GM18909 (cell line): ENCODE measurements around the gene CCNL1.
A peak's percentile ranks its signal among the peaks of the same experiment; 100 is the strongest.
"Not testable (repeated sequence)": the region's sequence is repeated elsewhere in the genome, so short reads cannot be mapped to it uniquely, and the experiment has no call there.

Experiments used
- ATAC-seq: cut with Tn5 transposase; IDR thresholded peaks from one replicate; pipeline ENCODE4 v1.9.1; 2021; ENCODE audit warnings: mild to moderate bottlenecking; ENCODE audit not compliant: unreplicated experiment, poor library complexity

CCNL1 gene

GRCh38 chr3:157173343-157173742 is 13.4 kb upstream of the CCNL1 start:
- not testable (repeated sequence) for ATAC-seq

- no peak for ATAC-seq
These were observed 12.8 kb upstream of the CCNL1 start for GRCh38 chr3:157172746-157173145.

- ATAC-seq, result no peak
These were observed 10.9 kb upstream of the CCNL1 start for GRCh38 chr3:157170861-157171260.

- no peak for ATAC-seq
These were observed 7.6 kb upstream of the CCNL1 start for GRCh38 chr3:157167371-157168042.

GRCh38 chr3:157166561-157166960 is 6.6 kb upstream of the CCNL1 start:
- peak; percentile 72 for ATAC-seq

GRCh38 chr3:157166115-157166514 is 6.2 kb upstream of the CCNL1 start:
- ATAC-seq, result no peak

GRCh38 chr3:157163217-157163953 is 3.4 kb upstream of the CCNL1 start:
- no peak for ATAC-seq

GRCh38 chr3:157162620-157163019 is 2.7 kb upstream of the CCNL1 start:
- ATAC-seq, result not testable (repeated sequence)

GRCh38 chr3:157160658-157161424 is 894 bp upstream of the CCNL1 start:
- ATAC-seq, result peak; percentile 33

- peak; percentile 51 for ATAC-seq
These were observed 748 bp downstream of the CCNL1 start for GRCh38 chr3:157159037-157159761.

- ATAC-seq, result no peak
These were observed 2.1 kb downstream of the CCNL1 start for GRCh38 chr3:157157836-157158235.

GRCh38 chr3:157156837-157157635 is 2.9 kb downstream of the CCNL1 start:
- ATAC-seq, result no peak

- no peak for ATAC-seq
These were observed 4.4 kb downstream of the CCNL1 start for GRCh38 chr3:157155591-157155990.

- no peak for ATAC-seq
These were observed 5.2 kb downstream of the CCNL1 start for GRCh38 chr3:157154563-157155330.

GRCh38 chr3:157152930-157153329 is 7.0 kb downstream of the CCNL1 start:
- ATAC-seq, result no peak

GRCh38 chr3:157152438-157152837 is 7.5 kb downstream of the CCNL1 start:
- ATAC-seq, result no peak

- ATAC-seq, result no peak
These were observed 8.3 kb downstream of the CCNL1 start for GRCh38 chr3:157151627-157152026.

- no peak for ATAC-seq
These were observed 8.8 kb downstream of the CCNL1 start for GRCh38 chr3:157151151-157151550.

- ATAC-seq, result no peak
These were observed 10.7 kb downstream of the CCNL1 start for GRCh38 chr3:157149136-157149696.
